Activated B cell treated with CpG ODN at 0.5 μM for 24 hours (primary cell): Measurements from ENCODE around the gene HMOX1. TPM values are rescaled to one million over a fixed set of nuclear protein-coding genes. Genes with fewer than 3 reads are reported as not detected.

Experiments
- ATAC-seq: fragments of 200-7000 bp; cut with Tn5 transposase; one replicate; pipeline ENCODE4 v1.10.0; 2021; ENCODE audit warnings: low read depth, mild to moderate bottlenecking, moderate library complexity
- CTCF ChIA-PET: fragments of 350-600 bp; sonication (Branson Sonifier 250); formaldehyde crosslinking; loops from one replicate; lab custom pipeline; 2021; ENCODE audit warnings: antibody characterized with exemption; lab: Charles Lee
- POLR2A ChIA-PET: fragments of 350-600 bp; sonication (Branson Sonifier 250); formaldehyde crosslinking; loops from one replicate; lab custom pipeline; 2021; ENCODE audit warnings: antibody characterized with exemption; lab: Charles Lee
- DNase-seq: peaks from one replicate; pipeline ENCODE4 v3.0.0; 2022
- H3K27ac Mint-ChIP-seq: one replicate; pipeline ENCODE4 v1.8.0; 2020; ENCODE audit warnings: mixed read lengths
- H3K27me3 Mint-ChIP-seq: one replicate; pipeline ENCODE4 v1.8.0; 2021; ENCODE audit warnings: mixed read lengths
- H3K36me3 Mint-ChIP-seq: one replicate; pipeline ENCODE4 v1.8.0; 2021; ENCODE audit warnings: low read depth, mixed read lengths
- H3K4me1 Mint-ChIP-seq: one replicate; pipeline ENCODE4 v1.8.0; 2021; ENCODE audit warnings: mixed read lengths
- H3K4me3 Mint-ChIP-seq: one replicate; pipeline ENCODE4 v1.8.0; 2020; ENCODE audit warnings: mild to moderate bottlenecking, mixed read lengths
- H3K9me3 Mint-ChIP-seq: one replicate; pipeline ENCODE4 v1.8.0; 2020; ENCODE audit warnings: mixed read lengths
- CTCF ChIP-seq: fragments of 200-600 bp; IDR thresholded peaks from one replicate; pipeline ENCODE4 v1.8.0; 2022; ENCODE audit warnings: antibody characterized with exemption, mild to moderate bottlenecking
- intact Hi-C: fragments of 100-400 bp; cut with micrococcal nuclease; formaldehyde crosslinking; loops from one replicate; pipeline ENCODE4 v1.15.1; 2024
- total RNA-seq: library from RNA; stranded (reverse); gene quantifications from 2 replicates; pipeline ENCODE4 v1.2.3, GENCODE V29; 2022

Gene HMOX1
- total RNA-seq, 1 donor from 2014 or later = 13.3 TPM

- DNase-seq = peak; percentile 76
- TF ChIP-seq CTCF = no peak
- ChIA-PET POLR2A (interaction anchor here (0.6 to 7.2 kb wide), 25 partner anchors 9 to 1119 kb away, joined by 3 to 215 read pairs (median 6); partner anchors contain the start of genes APOL2, APOL6, EIF3D and HMGXB4), CTCF (interaction anchor here (0.9 to 4.2 kb wide), 15 partner anchors 10 to 174 kb away, joined by 3 to 118 read pairs (median 6); partner anchors contain the start of genes MCM5 and TOM1)
- peaks cover 42% of the 10 kb centered on the region for H3K4me1 Mint-ChIP-seq
- ATAC-seq = peak; percentile 88
- peak overlapping the region; percentile 96 for H3K27ac Mint-ChIP-seq
- H3K4me3 Mint-ChIP-seq = peak overlapping the region; percentile 82
- intact Hi-C loops = loop anchor here (1.0 to 5.0 kb wide), 11 partner anchors 11 to 1119 kb away; partner anchors contain the start of genes APOL3, EIF3D, HMGXB4 and HMOX1
- H3K9me3 Mint-ChIP-seq = no peaks in the 10 kb centered on the region
- H3K27me3 Mint-ChIP-seq = no peaks in the 10 kb centered on the region
- peaks cover 84% of the 10 kb centered on the region for H3K36me3 Mint-ChIP-seq
Measured at GRCh38 chr22:35409783-35410662, 29.1 kb downstream of the HMOX1 start.

- DNase-seq = no peak
- Mint-ChIP-seq H3K9me3 (no peaks in the 10 kb centered on the region), H3K27me3 (no peaks in the 10 kb centered on the region), H3K4me1 (peaks cover 42% of the 10 kb centered on the region), H3K27ac (peak overlapping the region; percentile 96), H3K4me3 (peak overlapping the region; percentile 82), H3K36me3 (peaks cover 84% of the 10 kb centered on the region)
- no peak for ATAC-seq
- ChIA-PET POLR2A (interaction anchor here (0.6 to 7.2 kb wide), 24 partner anchors 8 to 1118 kb away, joined by 3 to 215 read pairs (median 7); partner anchors contain the start of genes APOL6, EIF3D, HMGXB4 and HMOX1), CTCF (interaction anchor here (0.9 to 4.2 kb wide), 15 partner anchors 10 to 173 kb away, joined by 3 to 118 read pairs (median 6); partner anchors contain the start of genes MCM5 and TOM1)
- TF ChIP-seq CTCF = no peak
- intact Hi-C loops = loop anchor here (1.0 to 5.0 kb wide), 12 partner anchors 11 to 1118 kb away; partner anchors contain the start of genes APOL3, EIF3D, HMGXB4 and HMOX1
Measured at GRCh38 chr22:35410663-35411034, 29.8 kb downstream of the HMOX1 start.

- H3K27ac Mint-ChIP-seq = peak overlapping the region; percentile 96
- H3K4me3 Mint-ChIP-seq = peak overlapping the region; percentile 82
- no peaks in the 10 kb centered on the region for H3K9me3 Mint-ChIP-seq
- H3K27me3 Mint-ChIP-seq = no peaks in the 10 kb centered on the region
- peaks cover 84% of the 10 kb centered on the region for H3K36me3 Mint-ChIP-seq
- ATAC-seq (peak; percentile 40), DNase-seq (peak; percentile 46)
- peaks cover 42% of the 10 kb centered on the region for H3K4me1 Mint-ChIP-seq
- TF ChIP-seq CTCF = no peak
- ChIA-PET POLR2A (interaction anchor here (0.9 to 7.2 kb wide), 21 partner anchors 8 to 1117 kb away, joined by 3 to 215 read pairs (median 9); partner anchors contain the start of genes APOL6, EIF3D, HMGXB4 and HMOX1), CTCF (interaction anchor here (0.8 to 4.2 kb wide), 12 partner anchors 18 to 173 kb away, joined by 3 to 118 read pairs (median 6); partner anchors contain the start of genes HMOX1 and TOM1)
- intact Hi-C loops = loop anchor here (1.0 to 5.0 kb wide), 5 partner anchors 110 to 1118 kb away; partner anchors contain the start of genes APOL3 and EIF3D
Measured at GRCh38 chr22:35411102-35411501, 30.2 kb downstream of the HMOX1 start.

- ATAC-seq = no peak
- POLR2A ChIA-PET = interaction anchor here (1.2 to 7.2 kb wide), 2 partner anchors 61 to 62 kb away, joined by 3 to 215 read pairs; no protein-coding TSS in a partner anchor
- DNase-seq = no peak
- no peak for TF ChIP-seq CTCF
- CTCF ChIA-PET = interaction anchor here (0.6 to 1.2 kb wide), 3 partner anchors 46 to 108 kb away, joined by 3 read pairs; no protein-coding TSS in a partner anchor
- H3K4me1 Mint-ChIP-seq = peaks cover 36% of the 10 kb centered on the region
- no peak overlapping the region for H3K4me3 Mint-ChIP-seq
- H3K27me3 Mint-ChIP-seq = no peaks in the 10 kb centered on the region
- H3K27ac Mint-ChIP-seq = no peak overlapping the region
- intact Hi-C loops = loop anchor here (5.0 kb wide), 2 partner anchors 709 to 749 kb away; partner anchors contain the start of gene APOL3
- peaks cover 83% of the 10 kb centered on the region for H3K36me3 Mint-ChIP-seq
- H3K9me3 Mint-ChIP-seq = no peaks in the 10 kb centered on the region
Measured at GRCh38 chr22:35413624-35414023, 32.7 kb downstream of the HMOX1 start.
